Measurements from ENCODE around the gene CDK5RAP2. TPM values are rescaled to one million over a fixed set of nuclear protein-coding genes. Genes with fewer than 3 reads are reported as not detected.

Gene CDK5RAP2
- total RNA-seq, 1 experiment from 2014 or later: 56.4 TPM

DNA sequence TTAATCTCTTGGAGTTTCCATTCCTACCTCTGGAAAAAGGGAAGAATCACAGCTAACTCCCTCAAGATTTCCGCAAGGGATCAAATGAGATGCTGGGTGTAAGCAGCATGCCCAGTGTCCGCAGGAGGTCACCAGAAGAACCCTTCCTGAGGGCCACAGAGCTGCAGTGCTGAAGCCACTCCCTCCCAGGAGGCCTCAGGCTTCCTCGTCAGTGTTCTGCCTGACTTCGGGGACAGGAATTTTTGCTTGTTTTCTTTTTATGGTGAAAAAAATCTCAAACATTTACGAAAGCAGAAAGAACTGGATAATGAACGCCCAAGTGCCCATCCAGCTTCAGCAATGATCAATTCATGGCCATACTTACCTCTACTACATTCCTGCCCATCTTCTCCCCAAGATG, 183.0 kb downstream of the CDK5RAP2 start:
- no peak overlapping the region for H4K91ac ChIP-seq (ENCODE audit: insufficient read length, low read depth, low read length)
- no peak overlapping the region for H3K23ac ChIP-seq (ENCODE audit: insufficient read length, low read depth, low read length)
- no peaks in the 10 kb centered on the region for H3K9me3 Mint-ChIP-seq
- no peak overlapping the region for H2AK5ac ChIP-seq (ENCODE audit: insufficient read length, low read length)
- H3T11ph ChIP-seq (ENCODE audit: low read length): no peak overlapping the region
- H3K27me3 ChIP-seq (ENCODE audit: insufficient read depth, low read length): no peaks in the 10 kb centered on the region
- no peak overlapping the region for H2BK120ac ChIP-seq (ENCODE audit: low read depth, low read length, poor library complexity, severe bottlenecking)
- no peaks in the 10 kb centered on the region for H3K27me3 Mint-ChIP-seq (ENCODE audit: low read depth)
- H4K5ac ChIP-seq (ENCODE audit: insufficient read length, low read depth, low read length): no peak overlapping the region
- no peak overlapping the region for H2BK15ac ChIP-seq (ENCODE audit: low read depth, low read length)
- H2BK20ac ChIP-seq (ENCODE audit: low read depth, low read length, poor library complexity, severe bottlenecking): no peak overlapping the region
- H3K36me3 Mint-ChIP-seq (ENCODE audit: insufficient read depth in 1 of 3, low read depth in 3 of 3): peaks cover 48 to 81% (median 73%) of the 10 kb centered on the region in 3 experiments; a peak in 6 of 7 replicates
- H3K14ac ChIP-seq (ENCODE audit: insufficient read depth, low read length): no peak overlapping the region
- no peak overlapping the region for H2AFZ ChIP-seq (ENCODE audit: low read length)
- H3K79me1 ChIP-seq (ENCODE audit: insufficient read depth, low read depth, low read length, poor library complexity, severe bottlenecking): no peaks in the 10 kb centered on the region
- H3K9ac ChIP-seq (ENCODE audit: extremely low read depth, insufficient read length, low read length): no peak overlapping the region
- H4K8ac ChIP-seq (replicated peaks; ENCODE audit: insufficient read length, low read depth, low read length): no peak overlapping the region
- no peaks in the 10 kb centered on the region for H3K4me1 ChIP-seq (ENCODE audit: insufficient read depth, low read length)
- H3K79me2 ChIP-seq (ENCODE audit: insufficient read depth, low read length): no peaks in the 10 kb centered on the region
- no peak overlapping the region for H2BK5ac ChIP-seq (ENCODE audit: insufficient read length, low read length)
- no peak overlapping the region for H3K4me3 Mint-ChIP-seq
- no CpG with 5 or more reads among the region's 6 CpGs for WGBS (ENCODE audit: extremely low coverage, insufficient read length, low lambda C conversion rate)
- H3K4me2 ChIP-seq (ENCODE audit: insufficient read depth, insufficient read length, low read length): no peak overlapping the region
- H3K27ac ChIP-seq (ENCODE audit: insufficient read length, low read depth, low read length): no peak overlapping the region
- H3K23me2 ChIP-seq (ENCODE audit: insufficient read length, low read depth, low read length, poor library complexity, severe bottlenecking): no peaks in the 10 kb centered on the region
- H3K18ac ChIP-seq (ENCODE audit: insufficient read length, low read depth, low read length): no peak overlapping the region
- H3K4ac ChIP-seq (ENCODE audit: low read depth, low read length): no peak overlapping the region
- no peak overlapping the region for H2BK12ac ChIP-seq (ENCODE audit: insufficient read length, low read depth, low read length)
- H3K56ac ChIP-seq (ENCODE audit: insufficient read length, low read depth, low read length): no peak overlapping the region
- H3K9me3 ChIP-seq (ENCODE audit: control insufficient read depth, low read depth, low read length): no peaks in the 10 kb centered on the region
- DNase-seq: no peak
- no peaks in the 10 kb centered on the region for H3K4me1 Mint-ChIP-seq
- 0 out of 7 replicates have a peak overlapping the region, but pooled peaks of 1 of the 3 experiments have one; percentile 31 for H3K27ac Mint-ChIP-seq
- TF ChIP-seq CTCF (conservative IDR thresholded peaks at IDR 0.05): no peak
- peaks cover 2% of the 10 kb centered on the region for H4K20me1 ChIP-seq (ENCODE audit: control insufficient read depth, insufficient read depth, insufficient read length)

Measured in H9 (cell line).